Smooth muscle cell (in vitro differentiated cells): ENCODE data around the gene SRSF8. TPM values are rescaled to one million over a fixed set of nuclear protein-coding genes. Genes with fewer than 3 reads are reported as not detected.

Source experiments
- DNase-seq: peaks from one replicate; lab custom pipeline; 2025; ENCODE audit not compliant: unreplicated experiment; lab: John Stamatoyannopoulos, UW
- H2AFZ ChIP-seq: fragments of 200-600 bp; sonication (generic); 2 replicates; pipeline ENCODE4 v1.6.0; 2016; ENCODE audit warnings: antibody characterized with exemption, low read depth, mild to moderate bottlenecking
- H3F3A ChIP-seq: fragments of 200-600 bp; sonication (generic); 2 replicates; pipeline ENCODE4 v1.6.0; 2017; ENCODE audit warnings: antibody characterized with exemption, low read depth
- H3K27ac ChIP-seq: fragments of 200-600 bp; sonication (generic); 2 replicates; pipeline ENCODE4 v1.5.1; 2016; ENCODE audit warnings: low read depth, mild to moderate bottlenecking
- H3K27me3 ChIP-seq: fragments of 200-600 bp; sonication (generic); 2 replicates; pipeline ENCODE4 v1.6.1; 2016; ENCODE audit warnings: low read depth, mild to moderate bottlenecking
- H3K36me3 ChIP-seq: fragments of 200-600 bp; sonication (generic); 2 replicates; pipeline ENCODE4 v1.5.1; 2016; ENCODE audit warnings: low read depth
- H3K4me1 ChIP-seq: fragments of 200-600 bp; sonication (generic); 2 replicates; pipeline ENCODE4 v1.5.1; 2016; ENCODE audit warnings: low read depth
- H3K4me2 ChIP-seq: fragments of 200-600 bp; sonication (generic); 2 replicates; pipeline ENCODE4 v1.6.0; 2016; ENCODE audit warnings: mild to moderate bottlenecking
- H3K4me3 ChIP-seq: fragments of 200-600 bp; sonication (generic); 2 replicates; pipeline ENCODE4 v1.5.1; 2016; ENCODE audit warnings: mild to moderate bottlenecking
- H3K79me2 ChIP-seq: fragments of 200-600 bp; sonication (generic); 2 replicates; pipeline ENCODE4 v1.6.0; 2016; ENCODE audit warnings: low read depth, mild to moderate bottlenecking
- H3K9ac ChIP-seq: fragments of 200-600 bp; sonication (generic); 2 replicates; pipeline ENCODE4 v1.6.0; 2016; ENCODE audit warnings: low read depth
- H3K9me3 ChIP-seq: fragments of 200-600 bp; sonication (generic); replicated peaks from 2 replicates; pipeline ENCODE4 v1.5.1; 2016; ENCODE audit warnings: low read depth
- H4K20me1 ChIP-seq: fragments of 200-600 bp; sonication (generic); 2 replicates; pipeline ENCODE4 v1.6.0; 2016; ENCODE audit warnings: low read depth
- CTCF ChIP-seq: fragments of 200-600 bp; sonication (generic); IDR thresholded peaks from 2 replicates; pipeline ENCODE4 v1.5.1; 2017; ENCODE audit warnings: borderline replicate concordance, mild to moderate bottlenecking, antibody characterized with exemption; ENCODE audit not compliant: insufficient read depth, poor library complexity, severe bottlenecking
- WGBS: methylation state at CpG from one replicate; pipeline ENCODE4 v1.1.7; 2016; ENCODE audit warnings: low lambda C conversion rate; 5-methylcytosine and 5-hydroxymethylcytosine counted together
- polyA plus RNA-seq: library from polyadenylated mRNA; unstranded; fragments of >200 nt; fragmentation: Nextera tagmentation; extraction: Ambion mirVana; gene quantifications from 2 replicates; pipeline ENCODE4 v1.2.1, GENCODE V29; 2016
- total RNA-seq: library from RNA; depleted of rRNA; stranded (reverse); fragments of >200 nt; gene quantifications from 2 replicates; pipeline ENCODE4 v1.2.3, GENCODE V29; 2014

Gene SRSF8
- total and polyA plus RNA-seq, 2 experiments from 2014 or later: 40.5 to 43.5 TPM

- Histone ChIP-seq H2AFZ (no peak overlapping the region), H3K4me2 (no peak overlapping the region), H3K36me3 (no peaks in the 10 kb centered on the region), H3K27me3 (no peaks in the 10 kb centered on the region), H3K4me1 (no peaks in the 10 kb centered on the region), H3K27ac (no peak overlapping the region), H3K4me3 (no peak overlapping the region), H3F3A (peaks cover 4% of the 10 kb centered on the region), H3K79me2 (no peaks in the 10 kb centered on the region), H3K9me3 (no peaks in the 10 kb centered on the region), H4K20me1 (no peaks in the 10 kb centered on the region), H3K9ac (no peak overlapping the region)
- WGBS: 98% methylated on average over 2 of the region's 2 CpGs
- TF ChIP-seq CTCF: no peak
- DNase-seq: no peak
Measured at GRCh38 chr11:95082576-95083001, 15.9 kb downstream of the SRSF8 start.

- Histone ChIP-seq H3K4me1 (no peaks in the 10 kb centered on the region), H3K27me3 (no peaks in the 10 kb centered on the region), H3K4me2 (peak overlapping the region; percentile 3), H3K9me3 (no peaks in the 10 kb centered on the region), H3F3A (peaks cover 4% of the 10 kb centered on the region), H4K20me1 (no peaks in the 10 kb centered on the region), H3K9ac (peak overlapping the region; percentile 19), H3K79me2 (no peaks in the 10 kb centered on the region), H3K27ac (peak overlapping the region; percentile 64), H3K4me3 (no peak overlapping the region), H3K36me3 (no peaks in the 10 kb centered on the region), H2AFZ (no peak overlapping the region)
- no peak for DNase-seq
- no peak for TF ChIP-seq CTCF
Measured at GRCh38 chr11:95084509-95084908, 17.8 kb downstream of the SRSF8 start.

GRCh38 chr11:95085117-95085816 is 18.5 kb downstream of the SRSF8 start:
- 80% methylated on average over 3 of the region's 3 CpGs for WGBS
- Histone ChIP-seq H3K36me3 (no peaks in the 10 kb centered on the region), H3K27ac (peak overlapping the region; percentile 64), H2AFZ (no peak overlapping the region), H3K4me3 (no peak overlapping the region), H3K4me1 (no peaks in the 10 kb centered on the region), H3K9me3 (no peaks in the 10 kb centered on the region), H3F3A (peaks cover 4% of the 10 kb centered on the region), H3K9ac (no peak overlapping the region), H3K27me3 (no peaks in the 10 kb centered on the region), H3K4me2 (peak overlapping the region; percentile 3), H3K79me2 (no peaks in the 10 kb centered on the region), H4K20me1 (no peaks in the 10 kb centered on the region)
- no peak for TF ChIP-seq CTCF
- no peak for DNase-seq

GRCh38 chr11:95086151-95086550 is 19.4 kb downstream of the SRSF8 start:
- Histone ChIP-seq H3K27me3 (no peaks in the 10 kb centered on the region), H4K20me1 (no peaks in the 10 kb centered on the region), H3K36me3 (no peaks in the 10 kb centered on the region), H3K4me2 (no peak overlapping the region), H3K4me3 (no peak overlapping the region), H3K79me2 (peaks cover 8% of the 10 kb centered on the region), H3K9ac (no peak overlapping the region), H3F3A (peaks cover 4% of the 10 kb centered on the region), H3K9me3 (no peaks in the 10 kb centered on the region), H3K4me1 (peaks cover 8% of the 10 kb centered on the region), H2AFZ (no peak overlapping the region), H3K27ac (no peak overlapping the region)
- DNase-seq: no peak
- WGBS: 80% methylated on average over 2 of the region's 2 CpGs
- no peak for TF ChIP-seq CTCF
